CD4-positive, alpha-beta T cell treated with Interferon gamma for 1 hour (primary cell): ENCODE data around the gene LCE3E.
"Not testable (repeated sequence)": the region's sequence is repeated elsewhere in the genome, so short reads cannot be mapped to it uniquely, and the experiment has no call there.

Experiments
- DNase-seq: peaks from one replicate; pipeline ENCODE4 v3.0.0-alpha.2; 2020

Gene LCE3E, protein sequence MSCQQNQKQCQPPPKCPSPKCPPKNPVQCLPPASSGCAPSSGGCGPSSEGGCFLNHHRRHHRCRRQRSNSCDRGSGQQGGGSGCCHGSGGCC

DNA sequence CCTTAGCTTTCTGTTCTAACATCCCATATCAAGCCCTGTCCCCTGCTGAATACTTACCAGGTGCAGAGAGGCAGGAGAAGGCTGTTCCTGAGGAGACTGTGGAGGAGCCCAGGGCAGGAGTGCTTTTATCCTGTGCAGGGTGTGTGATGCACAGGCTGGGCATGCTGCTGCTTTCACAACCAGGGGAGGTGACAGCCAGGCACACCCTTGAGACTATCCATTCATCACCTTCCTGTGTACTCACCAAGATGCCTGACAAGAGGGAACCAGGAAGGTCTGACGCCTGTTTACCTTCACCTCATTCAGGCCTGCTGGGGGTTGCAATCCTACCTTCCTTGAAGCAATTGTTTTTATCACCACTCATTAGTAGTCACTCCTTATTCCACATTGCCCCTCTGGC lies at the start of gene LCE3E:
TSS of gene LCE3E (minus strand) at position 100 of the 400 bp plus-strand sequence. CDS start 572 bp downstream, outside the sequence.
- DNase-seq, result no peak

DNA sequence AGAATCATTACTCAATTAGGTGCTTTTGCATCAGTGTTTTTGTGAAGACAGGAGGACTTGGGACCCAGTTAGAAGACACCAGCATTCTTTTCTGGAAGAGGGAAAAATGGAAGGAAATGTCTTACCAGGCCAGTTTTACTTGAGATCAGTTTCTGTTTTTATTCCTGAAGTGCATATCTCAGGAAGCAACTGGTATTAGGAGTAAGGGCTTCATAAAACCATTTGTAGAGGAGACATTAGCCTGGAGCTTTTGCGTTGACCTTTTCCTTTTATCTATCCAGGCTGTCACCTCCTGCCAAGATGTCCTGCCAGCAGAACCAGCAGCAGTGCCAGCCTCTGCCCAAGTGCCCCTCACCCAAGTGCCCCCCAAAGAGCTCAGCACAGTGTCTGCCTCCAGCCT lies 46.9 kb upstream of the LCE3E start, which contains the start of gene LCE3B:
TSS of gene LCE3B (plus strand) at position 301 of the 400 bp plus-strand sequence. CDS start at position 301, 0 bp downstream.
- no peak for DNase-seq

DNA sequence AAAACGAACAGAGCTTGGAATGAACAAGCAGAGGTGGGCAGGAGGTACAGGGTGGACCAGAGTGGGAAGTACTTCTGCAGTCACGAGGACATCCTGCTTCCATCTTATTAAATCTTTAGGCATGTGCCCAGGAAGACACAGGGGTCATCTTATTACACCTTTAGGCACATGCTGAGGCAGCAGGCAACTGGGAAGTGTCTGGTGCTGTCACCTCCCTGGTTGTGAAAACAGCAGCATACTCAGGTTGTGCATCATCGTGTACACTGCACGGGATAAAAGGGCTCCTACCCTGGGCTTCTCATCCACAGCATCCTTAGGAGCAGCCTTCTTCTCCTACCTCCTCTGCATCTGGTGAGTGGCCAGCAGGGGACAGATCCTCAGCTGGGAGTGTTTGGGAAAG lies 33.4 kb upstream of the LCE3E start, which contains the start of gene LCE3C:
TSS of gene LCE3C (plus strand) at position 301 of the 400 bp plus-strand sequence. CDS start 498 bp downstream, outside the sequence.
- DNase-seq, result no peak

DNA sequence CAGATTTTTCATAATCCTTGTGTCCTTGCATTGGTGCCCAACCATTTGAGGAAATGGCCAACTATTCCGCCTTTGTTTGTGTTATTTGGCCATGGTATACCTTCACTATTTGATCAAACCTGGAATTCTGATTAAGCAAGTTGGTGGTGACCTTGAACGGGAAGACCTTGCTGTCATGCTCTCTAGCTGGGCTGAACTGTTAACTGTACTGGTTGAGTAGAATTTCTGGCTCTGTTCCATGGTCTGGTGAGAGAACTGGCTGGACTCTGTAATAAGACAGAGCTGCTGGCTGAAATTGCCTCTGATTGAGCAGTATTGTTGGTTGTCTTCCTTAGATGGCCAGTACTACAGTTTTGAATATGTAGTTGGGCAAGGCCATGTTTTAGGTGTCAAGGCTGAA lies 30.4 kb upstream of the LCE3E start:
- no peak for DNase-seq

DNA sequence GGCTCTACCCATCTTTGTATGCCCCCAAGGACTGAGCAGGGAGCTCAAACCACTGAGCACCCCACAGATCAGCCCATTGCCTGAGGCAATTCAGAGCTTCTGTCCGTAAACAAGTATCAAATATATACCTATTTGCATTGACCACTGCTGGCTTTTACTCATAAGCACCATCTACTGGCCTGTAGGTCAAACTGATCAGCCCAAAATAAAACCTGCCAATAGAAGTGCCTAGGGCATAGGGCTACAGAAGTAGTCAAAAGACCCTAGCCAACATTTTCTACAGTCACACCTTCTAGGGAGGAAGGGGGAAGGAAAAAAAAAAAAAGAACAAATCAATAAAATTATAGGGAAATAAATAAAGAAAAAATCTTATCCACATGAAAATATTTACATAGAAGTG lies 19.0 kb upstream of the LCE3E start:
- DNase-seq, result no peak

DNA sequence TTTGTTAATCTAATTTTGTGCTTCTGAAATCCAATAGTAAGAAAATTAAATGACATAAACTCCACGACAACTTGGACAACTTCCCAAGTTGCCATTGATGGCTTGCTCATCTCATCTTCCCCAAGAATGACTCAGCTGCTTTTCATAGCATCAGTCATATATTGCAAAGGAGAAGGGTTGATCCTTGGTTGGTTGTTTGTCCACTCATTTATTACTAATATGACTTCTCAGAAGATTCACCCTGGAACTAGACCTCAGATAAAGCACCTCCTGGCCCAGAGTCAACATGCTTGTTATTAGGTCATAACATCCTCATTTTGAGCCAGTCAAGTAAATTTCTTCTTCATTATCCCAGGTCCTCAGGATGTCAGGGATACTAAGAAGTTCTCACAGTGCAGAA lies 16.1 kb upstream of the LCE3E start:
- DNase-seq, result no peak

DNA sequence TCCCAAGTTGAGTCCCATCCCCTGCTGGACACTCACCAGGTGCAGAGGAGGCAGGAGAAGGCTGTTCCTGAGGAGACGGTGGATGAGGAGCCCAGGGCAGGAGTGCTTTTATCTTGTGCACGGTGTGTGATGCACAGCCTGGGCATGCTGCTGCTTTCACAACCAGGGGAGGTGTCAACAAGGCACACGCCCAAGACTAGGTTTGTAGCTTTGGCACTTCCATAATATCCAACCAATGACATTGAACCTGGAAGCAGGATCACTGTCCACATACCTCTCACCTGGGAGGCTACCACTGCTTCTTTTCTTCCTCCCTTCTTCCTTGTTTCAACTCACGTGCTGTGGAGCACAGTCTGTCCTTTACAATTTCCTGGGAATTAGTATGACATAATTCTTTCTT lies 13.9 kb upstream of the LCE3E start, which contains the start of gene LCE3D:
TSS of gene LCE3D (minus strand) at position 84 of the 400 bp plus-strand sequence. CDS start 580 bp downstream, outside the sequence.
- DNase-seq, result no peak

DNA sequence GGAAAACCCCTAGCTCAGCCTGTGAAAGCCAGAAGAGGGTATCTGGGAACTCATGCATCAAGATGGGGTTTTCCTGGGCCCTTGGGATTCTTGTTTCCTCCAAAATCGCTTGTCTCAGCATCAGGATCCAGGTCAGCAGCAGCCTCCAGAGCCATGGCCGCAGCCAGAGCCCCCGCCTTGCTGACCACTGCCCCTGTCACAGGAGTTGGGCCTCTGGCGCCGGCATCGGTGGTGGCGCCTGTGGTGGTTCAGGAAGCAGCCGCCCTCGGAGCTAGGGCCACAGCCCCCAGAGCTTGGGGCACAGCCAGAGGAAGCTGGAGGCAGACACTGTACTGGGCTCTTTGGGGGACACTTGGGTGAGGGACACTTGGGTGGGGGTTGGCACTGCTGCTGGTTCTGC lies 12.9 kb upstream of the LCE3E start:
- not testable (repeated sequence) for DNase-seq

DNA sequence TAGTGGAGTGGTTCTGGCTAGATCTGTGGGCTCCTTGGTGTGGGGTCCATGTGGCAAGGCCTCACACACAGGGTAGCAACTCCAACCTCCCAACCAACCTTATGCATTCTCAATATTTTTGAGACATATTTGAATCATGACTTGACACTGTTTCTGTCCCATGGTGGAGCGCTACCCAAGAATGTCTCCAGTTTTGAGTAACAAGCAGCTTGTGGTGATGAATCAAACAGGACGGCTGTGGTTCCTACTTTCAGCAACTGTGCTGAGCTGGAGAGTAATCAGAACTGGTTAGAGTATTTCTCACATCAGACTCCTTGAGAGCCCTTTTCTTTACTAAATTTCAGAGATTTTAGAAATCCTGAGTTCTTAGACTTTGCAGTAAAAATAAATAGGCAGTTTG lies 10.6 kb upstream of the LCE3E start:
- DNase-seq, result no peak

DNA sequence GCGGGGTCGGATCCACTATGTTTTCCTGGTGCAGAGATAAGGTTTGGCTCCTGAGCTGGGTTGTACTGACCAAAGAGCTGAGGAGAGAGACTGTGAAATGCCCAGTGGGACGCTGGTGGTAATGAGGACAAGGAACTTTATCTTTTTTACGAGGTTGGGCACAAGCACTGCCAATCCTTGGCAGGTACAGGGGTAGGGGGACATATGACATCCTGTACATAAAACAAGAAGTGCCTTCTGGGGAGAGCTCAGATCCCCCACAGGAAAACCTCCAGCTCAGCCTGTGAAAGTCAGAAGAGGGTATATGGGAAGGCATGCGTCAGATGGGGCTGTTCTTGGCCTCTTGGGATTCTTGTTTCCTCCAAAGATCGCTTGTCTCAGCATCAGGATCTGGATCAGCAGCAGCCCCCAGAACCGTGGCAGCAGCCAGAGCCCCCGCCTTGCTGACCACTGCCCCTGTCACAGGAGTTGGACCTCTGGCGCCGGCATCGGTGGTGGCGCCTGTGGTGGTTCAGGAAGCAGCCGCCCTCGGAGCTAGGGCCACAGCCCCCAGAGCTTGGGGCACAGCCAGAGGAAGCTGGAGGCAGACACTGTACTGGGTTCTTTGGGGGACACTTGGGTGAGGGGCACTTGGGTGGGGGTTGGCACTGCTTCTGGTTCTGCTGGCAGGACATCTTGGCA lies 905 bp downstream of the LCE3E start:
- no peak for DNase-seq

DNA sequence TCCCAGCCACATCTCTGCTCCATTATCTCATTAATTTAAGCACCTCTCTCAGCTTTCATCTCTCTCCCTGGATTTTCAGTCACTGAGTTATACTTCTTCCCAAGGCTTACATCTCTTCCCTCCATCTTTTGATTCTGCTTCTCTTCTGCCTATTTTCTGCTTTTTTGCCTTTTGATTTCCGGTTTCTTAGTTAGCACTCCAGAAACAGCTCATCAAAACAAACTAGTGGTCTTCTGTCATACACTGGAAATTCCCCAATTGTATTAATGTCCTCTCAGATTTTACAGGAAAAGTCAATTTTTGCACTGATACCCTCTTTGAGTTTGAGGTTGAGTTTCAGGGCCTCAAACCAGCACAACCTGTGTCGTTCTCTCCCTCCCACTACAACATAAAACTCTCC lies 1.5 kb downstream of the LCE3E start:
- no peak for DNase-seq

DNA sequence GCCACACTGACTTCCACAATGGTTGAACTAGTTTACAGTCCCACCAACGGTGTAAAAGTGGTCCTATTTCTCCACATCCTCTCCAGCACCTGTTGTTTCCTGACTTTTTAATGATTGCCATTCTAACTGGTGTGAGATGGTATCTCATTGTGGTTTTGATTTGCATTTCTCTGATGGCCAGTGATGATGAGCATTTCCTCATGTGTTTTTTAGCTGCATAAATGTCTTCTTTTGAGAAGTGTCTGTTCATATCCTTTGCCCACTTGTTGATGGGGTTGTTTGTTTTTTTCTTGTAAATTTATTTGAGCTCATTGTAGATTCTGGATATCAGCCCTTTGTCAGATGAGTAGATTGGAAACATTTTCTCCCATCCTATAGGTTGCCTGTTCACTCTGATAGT lies 18.2 kb downstream of the LCE3E start:
- DNase-seq, result not testable (repeated sequence)

DNA sequence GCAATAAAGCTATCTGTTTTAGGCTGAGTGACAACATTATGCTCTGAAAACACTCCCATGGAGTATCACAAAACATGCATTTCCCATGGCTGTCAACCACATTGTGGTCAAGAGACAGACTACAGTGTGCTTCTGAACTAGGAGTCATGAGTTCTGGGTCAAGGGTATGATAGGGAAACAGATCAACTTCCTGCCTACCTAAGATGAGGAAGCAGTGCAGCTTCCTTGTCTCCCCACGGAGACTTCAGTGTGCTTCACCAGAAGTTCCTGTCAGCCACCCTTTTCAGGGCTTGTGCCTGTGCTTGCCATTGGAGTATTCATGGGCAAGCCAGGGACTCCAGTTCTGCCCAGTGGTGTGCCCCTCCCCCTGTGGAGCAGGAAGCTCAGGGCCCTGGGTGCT lies 19.9 kb downstream of the LCE3E start:
- no peak for DNase-seq

DNA sequence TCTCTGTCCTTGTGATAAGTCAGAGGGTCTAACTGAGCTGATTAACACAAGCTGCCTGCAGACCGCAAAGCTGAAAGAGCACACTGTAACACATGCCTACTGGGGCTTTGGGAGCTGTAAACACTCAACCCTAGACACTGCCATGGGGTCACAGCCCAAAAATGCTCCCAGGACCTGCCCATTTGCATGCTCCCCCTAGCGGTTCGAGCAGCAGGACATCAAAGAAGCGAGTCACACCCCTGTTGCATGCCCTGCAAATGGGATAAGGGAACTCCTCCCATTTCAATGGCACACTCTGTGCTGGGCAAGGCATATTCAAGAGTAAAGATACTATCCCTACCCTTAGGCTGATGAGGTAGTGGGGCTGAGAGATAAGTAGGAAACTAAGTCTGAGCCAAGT lies 22.8 kb downstream of the LCE3E start:
- DNase-seq, result no peak

DNA sequence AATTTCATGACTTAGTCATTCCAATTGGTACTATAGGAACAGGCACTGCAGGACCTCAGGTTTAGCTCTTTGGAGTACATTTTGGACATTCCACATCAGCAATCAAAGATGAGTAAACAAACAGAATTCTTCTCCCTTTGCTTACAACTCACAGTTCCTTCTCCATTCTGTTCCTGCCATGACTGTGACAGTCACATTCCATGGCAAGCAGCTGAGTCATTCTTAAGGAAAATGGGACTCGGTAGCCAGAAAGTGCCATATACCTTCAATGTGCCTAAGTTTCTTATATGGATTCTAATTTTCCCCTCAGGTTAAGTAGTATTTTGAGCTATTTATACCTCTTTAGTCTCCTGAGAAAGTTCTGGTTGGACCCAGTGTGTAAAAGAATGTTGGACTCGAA lies 26.7 kb downstream of the LCE3E start:
- DNase-seq, result no peak

DNA sequence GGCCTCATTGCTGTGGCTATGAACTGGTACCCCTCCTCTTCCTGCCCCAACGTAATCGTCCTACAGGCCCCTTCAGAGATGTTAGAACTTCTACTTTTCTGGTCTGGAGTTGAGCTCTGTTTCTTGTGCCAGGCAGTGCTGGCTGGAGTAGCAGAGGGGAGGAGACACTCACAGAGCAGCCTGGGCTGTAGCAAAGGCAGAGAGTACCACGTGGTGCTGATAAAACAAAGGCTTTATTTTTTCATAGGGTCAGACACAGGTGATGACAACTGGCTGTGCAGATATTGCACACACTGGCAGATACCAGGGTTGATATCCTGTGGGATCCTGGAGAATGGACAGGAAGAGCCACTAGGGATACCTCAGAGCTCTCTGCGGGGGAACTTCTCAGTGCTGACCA lies 29.1 kb downstream of the LCE3E start:
- no peak for DNase-seq

DNA sequence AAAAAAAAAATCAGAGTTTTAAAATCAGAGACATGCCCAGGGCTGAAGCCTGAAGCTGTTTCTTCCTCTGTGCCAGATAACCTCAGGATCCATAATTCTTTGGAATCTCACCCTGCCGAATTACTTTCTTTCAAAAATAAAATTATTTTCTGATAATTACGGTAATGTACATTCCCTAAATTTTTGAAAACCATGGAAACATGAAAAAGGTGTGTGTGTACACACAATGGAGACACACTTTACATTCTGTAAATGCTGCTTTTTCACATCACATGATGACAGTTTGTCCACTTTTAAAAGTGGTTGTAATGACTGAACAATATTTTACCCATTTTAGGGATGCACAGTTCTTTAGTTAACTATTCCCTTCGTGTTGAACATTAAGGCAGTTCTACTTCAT lies 30.8 kb downstream of the LCE3E start:
- DNase-seq, result no peak

DNA sequence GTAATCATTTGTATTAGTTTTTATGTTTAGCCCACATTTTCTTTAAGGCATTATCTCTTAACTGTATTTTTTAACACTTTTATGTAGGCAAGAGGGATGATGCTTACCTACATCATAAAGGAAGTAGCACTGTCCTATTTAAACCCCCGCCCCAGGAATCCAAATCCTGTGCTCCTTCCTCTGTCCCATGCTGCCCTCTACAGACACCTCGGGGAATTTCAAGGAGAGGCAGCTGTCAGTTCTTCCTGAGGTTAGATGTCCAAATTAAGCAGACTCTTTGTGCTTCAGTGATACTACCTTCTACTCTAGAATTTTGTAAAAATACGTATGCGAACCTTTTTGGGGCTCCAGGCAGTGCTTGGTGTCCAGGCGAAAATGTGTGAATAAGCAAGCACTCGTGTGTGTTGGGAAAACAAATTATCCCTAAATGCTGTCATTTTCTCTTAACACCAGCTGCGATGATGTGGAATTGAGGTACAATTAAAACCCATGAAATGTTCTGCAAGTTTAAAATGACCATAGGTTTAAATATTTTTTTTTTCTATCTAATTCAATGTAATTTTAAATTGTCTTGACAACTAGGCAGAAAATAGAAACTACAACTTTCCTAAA lies 33.1 kb downstream of the LCE3E start:
- DNase-seq, result no peak

DNA sequence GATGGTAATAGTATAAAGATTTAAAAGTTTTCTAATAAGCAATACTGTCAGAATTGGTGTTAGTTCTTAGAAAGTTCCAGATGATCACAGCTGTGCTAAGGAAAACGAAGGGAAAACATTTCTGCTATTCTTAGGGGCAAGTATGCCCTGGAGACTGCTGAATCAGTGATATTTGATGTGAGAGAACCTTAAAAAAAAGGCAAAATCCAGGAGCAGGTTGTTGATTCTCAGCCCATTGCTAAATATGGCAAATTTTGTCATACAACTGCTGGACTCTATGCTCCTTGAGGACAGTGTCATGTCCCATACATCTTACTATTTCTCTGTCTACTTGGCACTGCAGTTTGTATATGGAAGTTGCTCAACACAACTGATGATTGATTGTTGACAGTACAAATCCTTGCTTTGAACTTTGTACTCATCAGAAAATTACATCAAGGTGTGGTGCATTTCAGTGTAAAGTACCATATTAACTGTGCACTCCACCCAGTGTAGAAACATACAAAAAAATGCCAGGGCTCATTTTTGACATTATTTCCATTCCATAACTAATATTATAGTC lies 41.4 kb downstream of the LCE3E start:
- DNase-seq, result no peak

DNA sequence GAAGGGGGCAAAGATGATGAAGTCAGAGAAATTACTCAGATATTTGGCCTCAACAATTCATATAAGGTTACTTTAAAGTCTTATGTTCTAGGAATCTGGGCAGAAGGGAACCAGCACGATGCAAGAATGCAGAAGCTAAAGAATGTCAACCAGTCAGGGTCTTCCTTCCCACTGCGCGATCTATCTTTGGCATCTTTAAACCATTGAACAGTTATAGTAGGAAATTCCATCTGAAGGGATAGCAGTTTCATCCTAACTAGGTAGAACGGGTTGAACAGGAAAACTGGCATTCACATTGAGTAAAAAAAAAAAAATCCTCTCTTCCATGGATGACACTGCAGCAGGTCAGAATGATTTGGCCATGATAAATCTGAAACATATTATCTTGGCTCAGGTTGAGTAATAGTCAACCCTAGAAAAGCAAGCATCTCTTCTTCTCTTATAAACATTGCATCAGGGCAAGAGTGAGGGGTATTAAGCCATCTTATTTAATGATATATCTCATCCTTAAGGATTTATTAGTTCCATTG lies 46.0 kb downstream of the LCE3E start:
- DNase-seq, result no peak

DNA sequence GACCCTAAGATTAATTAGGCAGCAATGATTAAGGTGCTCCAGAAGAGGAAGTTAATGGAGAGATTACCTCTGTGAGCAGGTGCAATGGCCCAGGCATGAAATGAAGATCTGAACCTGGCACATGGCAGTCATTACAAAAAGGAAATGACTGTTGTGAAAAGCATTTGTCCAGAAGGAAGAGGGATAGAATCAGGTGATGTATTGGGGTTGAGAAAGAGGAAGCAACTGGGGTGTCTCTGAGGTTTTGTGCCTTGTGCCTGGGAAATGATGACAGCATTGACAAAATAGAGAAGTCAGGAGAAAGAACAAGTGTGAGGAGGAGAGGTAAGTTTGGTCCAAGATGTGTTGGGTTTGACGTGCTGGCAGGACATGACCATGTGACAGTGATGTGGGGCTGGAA lies 46.7 kb downstream of the LCE3E start:
- no peak for DNase-seq

DNA sequence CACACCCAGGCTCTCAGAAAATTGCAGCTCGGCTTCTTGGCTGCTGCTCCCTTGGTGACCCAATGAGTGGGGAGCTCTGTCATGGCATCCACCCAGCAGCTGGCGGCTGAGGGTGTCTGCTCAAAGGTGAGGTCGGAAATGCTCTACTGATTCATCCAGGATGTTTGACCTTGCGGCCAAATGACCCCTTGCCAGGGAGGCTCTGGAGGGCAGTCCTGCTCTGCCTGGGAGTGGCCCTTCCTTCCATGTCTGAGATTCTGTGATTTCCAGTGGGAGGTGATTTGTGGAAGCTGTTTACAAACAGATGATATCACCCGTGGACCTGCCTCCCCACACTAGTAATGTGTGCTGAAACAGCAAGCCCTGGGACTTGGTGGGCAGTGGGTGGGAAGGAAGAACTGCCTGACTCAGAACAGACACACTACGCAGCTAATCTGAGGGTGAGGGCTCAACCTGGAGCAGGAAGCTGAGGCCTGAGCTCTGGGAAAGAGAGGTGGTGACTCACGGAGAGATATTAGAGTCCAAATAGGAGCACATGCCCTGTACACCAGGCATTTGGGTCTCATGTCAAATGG lies 49.3 kb downstream of the LCE3E start:
- no peak for DNase-seq

DNA sequence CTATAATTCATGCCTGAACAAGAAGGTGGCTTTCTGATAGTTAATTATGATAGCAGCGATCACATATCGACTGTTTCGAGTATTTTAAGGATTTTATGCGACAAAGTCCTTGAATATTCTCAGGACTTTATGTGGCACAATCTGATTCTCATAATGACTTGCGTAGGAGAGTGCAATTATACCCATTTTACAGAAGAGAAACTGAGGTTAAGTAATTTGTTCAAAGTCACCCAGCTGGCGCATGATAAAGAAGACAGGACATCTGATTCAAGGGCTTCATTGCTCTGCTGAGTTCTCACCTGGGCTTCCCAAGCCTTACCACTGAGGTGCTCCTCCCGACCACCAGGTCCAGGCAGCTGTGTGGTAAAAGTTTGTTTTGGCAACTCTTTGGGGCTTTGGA lies 50.5 kb downstream of the LCE3E start:
- no peak for DNase-seq
